Hematopoietic multipotent progenitor cell treated with erythropoietin and hydrocortisone succinate and interleukin-3 and kit ligand, for 4 days (in vitro differentiated cells): ENCODE results near the gene GIMD1.

ENCODE experiments used
- DNase-seq: peaks from one replicate; pipeline ENCODE4 v3.0.0-alpha.2; 2015

GIMD1 gene

GRCh38 chr4:106312377-106312776, 56.2 kb downstream of the GIMD1 start:
- DNase-seq = no peak
